Loucy (cell line): Measurements from ENCODE around the gene CACHD1.

ENCODE experiments used
- H2AFZ ChIP-seq: fragments of 200-600 bp; sonication (generic); 2 replicates; pipeline ENCODE4 v1.6.0; 2016; ENCODE audit warnings: antibody characterized with exemption, mild to moderate bottlenecking, low read length, moderate library complexity
- H3F3A ChIP-seq: fragments of 200-600 bp; 2 replicates; pipeline ENCODE4 v1.6.0; 2016; ENCODE audit warnings: antibody characterized with exemption, low read depth, mild to moderate bottlenecking
- H3K27me3 ChIP-seq: fragments of 200-600 bp; sonication (generic); 2 replicates; pipeline ENCODE4 v1.6.1; 2014; ENCODE audit warnings: low read length, mild to moderate bottlenecking; ENCODE audit not compliant: insufficient read depth, poor library complexity, severe bottlenecking
- H3K36me3 ChIP-seq: fragments of 200-600 bp; sonication (generic); 2 replicates; pipeline ENCODE4 v1.6.1; 2016; ENCODE audit warnings: low read length; ENCODE audit not compliant: insufficient read depth
- H3K4me1 ChIP-seq: fragments of 200-600 bp; sonication (generic); 2 replicates; pipeline ENCODE4 v1.5.1; 2014; ENCODE audit warnings: low read length, mild to moderate bottlenecking; ENCODE audit not compliant: insufficient read depth, poor library complexity, severe bottlenecking
- H3K4me2 ChIP-seq: fragments of 200-600 bp; sonication (generic); 2 replicates; pipeline ENCODE4 v1.6.0; 2014; ENCODE audit warnings: antibody characterized with exemption, low read length, low read depth, mild to moderate bottlenecking; ENCODE audit not compliant: poor library complexity, severe bottlenecking
- H3K4me3 ChIP-seq: fragments of 200-600 bp; sonication (generic); 2 replicates; pipeline ENCODE4 v1.5.1; 2014; ENCODE audit warnings: low read length, mild to moderate bottlenecking, mixed read lengths; ENCODE audit not compliant: poor library complexity, severe bottlenecking
- H3K79me2 ChIP-seq: fragments of 200-600 bp; sonication (generic); 2 replicates; pipeline ENCODE4 v1.6.1; 2014; ENCODE audit warnings: low read length; ENCODE audit not compliant: insufficient read depth
- H3K9ac ChIP-seq: fragments of 200-600 bp; sonication (generic); 2 replicates; pipeline ENCODE4 v1.6.0; 2014; ENCODE audit warnings: mild to moderate bottlenecking, low read depth, low read length, moderate library complexity; ENCODE audit not compliant: poor library complexity, severe bottlenecking
- H3K9me2 ChIP-seq: fragments of 200-600 bp; sonication (generic); replicated peaks from 2 replicates; pipeline ENCODE4 v1.6.1; 2016; ENCODE audit warnings: low read depth, low read length, mixed read lengths
- H3K9me3 ChIP-seq: fragments of 200-600 bp; sonication (generic); 2 replicates; pipeline ENCODE4 v1.6.1; 2014; ENCODE audit warnings: mild to moderate bottlenecking, antibody characterized with exemption, low read length, low read depth; ENCODE audit not compliant: insufficient read depth
- H4K20me1 ChIP-seq: fragments of 200-600 bp; sonication (generic); 2 replicates; pipeline ENCODE4 v1.6.0; 2014; ENCODE audit warnings: antibody characterized with exemption, low read length, mild to moderate bottlenecking; ENCODE audit not compliant: insufficient read depth, poor library complexity, severe bottlenecking
- CTCF ChIP-seq: fragments of 200-600 bp; sonication (generic); conservative IDR thresholded peaks from 2 replicates; pipeline ENCODE4 v1.5.1; 2014; ENCODE audit warnings: mild to moderate bottlenecking, antibody characterized with exemption, low read length
- EZH2phosphoT487 ChIP-seq: fragments of 200-600 bp; IDR thresholded peaks from 2 replicates; pipeline ENCODE4 v1.6.1; 2018; ENCODE audit warnings: antibody characterized with exemption, mild to moderate bottlenecking, moderate library complexity, borderline replicate concordance

The CACHD1 gene

GRCh38 chr1:64486193-64486592 is 16.3 kb downstream of the CACHD1 start:
- H3K4me2 ChIP-seq, result no peak overlapping the region
- no peaks in the 10 kb centered on the region for H4K20me1 ChIP-seq
- no peaks in the 10 kb centered on the region for H3K27me3 ChIP-seq
- no peaks in the 10 kb centered on the region; the same call in 1 of the 2 replicates for H3F3A ChIP-seq
- H3K36me3 ChIP-seq, result no peaks in the 10 kb centered on the region
- no peaks in the 10 kb centered on the region for H3K9me3 ChIP-seq
- no peak overlapping the region for H3K4me3 ChIP-seq
- TF ChIP-seq EZH2phosphoT487, result no peak
- TF ChIP-seq CTCF, result no peak
- no peaks in the 10 kb centered on the region for H3K79me2 ChIP-seq
- H3K9me2 ChIP-seq, result no peaks in the 10 kb centered on the region
- H2AFZ ChIP-seq, result no peak overlapping the region
- H3K4me1 ChIP-seq, result peaks cover 16% of the 10 kb centered on the region
- no peak overlapping the region for H3K9ac ChIP-seq

- Histone ChIP-seq H3K9ac (no peak overlapping the region), H3K4me3 (no peak overlapping the region), H3K4me1 (peaks cover 16% of the 10 kb centered on the region), H3K4me2 (no peak overlapping the region), H3K9me2 (no peaks in the 10 kb centered on the region), H3F3A (no peaks in the 10 kb centered on the region; the same call in 1 of the 2 replicates), H2AFZ (no peak overlapping the region), H4K20me1 (no peaks in the 10 kb centered on the region), H3K79me2 (no peaks in the 10 kb centered on the region), H3K9me3 (no peaks in the 10 kb centered on the region), H3K36me3 (no peaks in the 10 kb centered on the region), H3K27me3 (no peaks in the 10 kb centered on the region)
- no peak for TF ChIP-seq EZH2phosphoT487
- peak; percentile 55 for TF ChIP-seq CTCF
Measured at GRCh38 chr1:64487061-64487460, 17.1 kb downstream of the CACHD1 start.

- Histone ChIP-seq H4K20me1 (no peaks in the 10 kb centered on the region), H2AFZ (no peak overlapping the region), H3K4me3 (no peak overlapping the region), H3K36me3 (no peaks in the 10 kb centered on the region), H3K9ac (no peak overlapping the region), H3K79me2 (no peaks in the 10 kb centered on the region), H3F3A (no peaks in the 10 kb centered on the region; the same call in 1 of the 2 replicates), H3K4me2 (no peak overlapping the region), H3K9me2 (no peaks in the 10 kb centered on the region), H3K27me3 (no peaks in the 10 kb centered on the region), H3K4me1 (peaks cover 6% of the 10 kb centered on the region), H3K9me3 (no peaks in the 10 kb centered on the region)
- no peak for TF ChIP-seq CTCF
- TF ChIP-seq EZH2phosphoT487, result no peak
Measured at GRCh38 chr1:64488862-64489261, 18.9 kb downstream of the CACHD1 start.
